22Rv1 (cell line): Measurements from ENCODE around the gene TJP3.

Source experiments
- ZFX ChIP-seq: fragments of 450-650 bp; IDR thresholded peaks from 2 replicates; pipeline ENCODE4 v1.6.1; 2017; ENCODE audit warnings: antibody characterized with exemption, borderline replicate concordance
- TF ChIP-seq, protein P1 (sequence below): fragments of 450-650 bp; IDR thresholded peaks from 2 replicates; pipeline ENCODE4 v1.5.1; 2017; ENCODE audit warnings: mild to moderate bottlenecking

GRCh38 chr19:3673506-3674439 is 34.4 kb upstream of the TJP3 start:
- TF ChIP-seq, protein P1, sequence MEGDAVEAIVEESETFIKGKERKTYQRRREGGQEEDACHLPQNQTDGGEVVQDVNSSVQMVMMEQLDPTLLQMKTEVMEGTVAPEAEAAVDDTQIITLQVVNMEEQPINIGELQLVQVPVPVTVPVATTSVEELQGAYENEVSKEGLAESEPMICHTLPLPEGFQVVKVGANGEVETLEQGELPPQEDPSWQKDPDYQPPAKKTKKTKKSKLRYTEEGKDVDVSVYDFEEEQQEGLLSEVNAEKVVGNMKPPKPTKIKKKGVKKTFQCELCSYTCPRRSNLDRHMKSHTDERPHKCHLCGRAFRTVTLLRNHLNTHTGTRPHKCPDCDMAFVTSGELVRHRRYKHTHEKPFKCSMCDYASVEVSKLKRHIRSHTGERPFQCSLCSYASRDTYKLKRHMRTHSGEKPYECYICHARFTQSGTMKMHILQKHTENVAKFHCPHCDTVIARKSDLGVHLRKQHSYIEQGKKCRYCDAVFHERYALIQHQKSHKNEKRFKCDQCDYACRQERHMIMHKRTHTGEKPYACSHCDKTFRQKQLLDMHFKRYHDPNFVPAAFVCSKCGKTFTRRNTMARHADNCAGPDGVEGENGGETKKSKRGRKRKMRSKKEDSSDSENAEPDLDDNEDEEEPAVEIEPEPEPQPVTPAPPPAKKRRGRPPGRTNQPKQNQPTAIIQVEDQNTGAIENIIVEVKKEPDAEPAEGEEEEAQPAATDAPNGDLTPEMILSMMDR: no peak
- no peak for TF ChIP-seq ZFX
